Naive thymus-derived CD4-positive, alpha-beta T cell (primary cell): ENCODE measurements around the gene INTS3. TPM values are rescaled to one million over a fixed set of nuclear protein-coding genes. Genes with fewer than 3 reads are reported as not detected.
A peak's percentile ranks its signal among the peaks of the same experiment; 100 is the strongest.

Experiments
- ATAC-seq: fragments of 150-1000 bp; cut with Tn5 transposase; 2 replicates; pipeline ENCODE4 v1.10.0; 2021; ENCODE audit warnings: mild to moderate bottlenecking, moderate library complexity
- CTCF ChIA-PET: fragments of 350-600 bp; sonication (Branson Sonifier 250); formaldehyde crosslinking; loops from one replicate; lab custom pipeline; 2021; ENCODE audit warnings: antibody characterized with exemption; lab: Charles Lee
- POLR2A ChIA-PET: fragments of 350-600 bp; sonication (Branson Sonifier 250); formaldehyde crosslinking; loops from one replicate; lab custom pipeline; 2021; ENCODE audit warnings: antibody characterized with exemption, inconsistent platforms; lab: Charles Lee
- DNase-seq, 9 donors: peaks; one replicate each; pipeline versions ENCODE4 v3.0.0 to v3.0.0-alpha.2; 2020 to 2022; ENCODE audit warnings: mixed read lengths in 1 of 9
- H3K27ac ChIP-seq: one replicate; pipeline ENCODE4 v1.7.0; 2013; ENCODE audit warnings: mild to moderate bottlenecking, low read depth, low read length, moderate library complexity
- H3K27me3 ChIP-seq, 2 donors: one replicate each; pipeline ENCODE4 v1.7.0; 2013; ENCODE audit warnings: low read length in 2 of 2, mild to moderate bottlenecking in 2 of 2, moderate library complexity in 2 of 2; ENCODE audit not compliant: control insufficient read depth in 2 of 2, insufficient read depth in 2 of 2
- H3K36me3 ChIP-seq, 3 experiments: 1 replicate in 2 of 3; 2 replicates in 1 of 3; pipeline ENCODE4 v1.7.0; 2013; ENCODE audit warnings: low read length in 3 of 3, mild to moderate bottlenecking in 3 of 3, moderate library complexity in 1 of 3; ENCODE audit not compliant: insufficient read depth in 3 of 3, control insufficient read depth in 2 of 3
- H3K4me1 ChIP-seq, 2 donors: one replicate each; pipeline ENCODE4 v1.7.0; 2013; ENCODE audit warnings: low read length in 2 of 2, mild to moderate bottlenecking in 2 of 2, moderate library complexity in 1 of 2; ENCODE audit not compliant: control insufficient read depth in 2 of 2, insufficient read depth in 2 of 2
- H3K4me3 ChIP-seq: 2 replicates; pipeline ENCODE4 v1.7.0; 2013; ENCODE audit warnings: mild to moderate bottlenecking, low read length
- H3K9me3 ChIP-seq, 3 experiments: 1 replicate in 2 of 3; 2 replicates in 1 of 3; pipeline ENCODE4 v1.7.0; 2013; ENCODE audit warnings: low read length in 3 of 3; ENCODE audit not compliant: control insufficient read depth in 2 of 3
- H3K27ac Mint-ChIP-seq, 9 donors: one replicate each; pipeline ENCODE4 v1.8.0; 2020 to 2022; ENCODE audit warnings: mixed read lengths in 9 of 9, mild to moderate bottlenecking in 8 of 9, moderate library complexity in 5 of 9, inconsistent platforms in 2 of 9
- H3K27me3 Mint-ChIP-seq, 5 donors: one replicate each; pipeline ENCODE4 v1.8.0; 2021 to 2022; ENCODE audit warnings: mixed read lengths in 5 of 5, mild to moderate bottlenecking in 1 of 5
- H3K36me3 Mint-ChIP-seq, 5 donors: one replicate each; pipeline ENCODE4 v1.8.0; 2020 to 2022; ENCODE audit warnings: mixed read lengths in 5 of 5, mild to moderate bottlenecking in 3 of 5, inconsistent platforms in 1 of 5
- H3K4me1 Mint-ChIP-seq, 7 donors: one replicate each; pipeline ENCODE4 v1.8.0; 2020 to 2022; ENCODE audit warnings: mixed read lengths in 7 of 7, mild to moderate bottlenecking in 3 of 7, inconsistent platforms in 1 of 7
- H3K4me3 Mint-ChIP-seq, 10 donors: one replicate each; pipeline ENCODE4 v1.8.0; 2020 to 2022; ENCODE audit warnings: mild to moderate bottlenecking in 10 of 10, mixed read lengths in 10 of 10, moderate library complexity in 6 of 10, inconsistent platforms in 2 of 10
- H3K9me3 Mint-ChIP-seq, 11 donors: one replicate each; pipeline ENCODE4 v1.8.0; 2020 to 2022; ENCODE audit warnings: mixed read lengths in 11 of 11, mild to moderate bottlenecking in 4 of 11, inconsistent platforms in 1 of 11, moderate library complexity in 1 of 11
- intact Hi-C, 2 donors: fragments of 100-400 bp; cut with micrococcal nuclease; formaldehyde crosslinking; loops; one replicate each; pipeline ENCODE4 v1.15.1; 2023
- polyA plus RNA-seq, 2 donors: library from polyadenylated mRNA; unstranded; fragments of 300-500 nt; fragmentation: Illumina TruSeq; gene quantifications; one replicate each; pipeline ENCODE4 v1.2.3, GENCODE V29; 2021
- total RNA-seq, 6 experiments: library from RNA in 5 of 6; stranded (reverse) in 5 of 6; gene quantifications; 1 replicate in 5 of 6; 2 replicates in 1 of 6; pipeline ENCODE4 v1.2.3 and lab custom pipeline; 2021 to 2026

Gene INTS3
- total RNA-seq (10 to 100 TPM; 43.6 to 68.1 (median 56.8) TPM), polyA plus RNA-seq (10 to 100 TPM in 1 of 2 donors, 1 to 10 TPM in 1; 9.5 to 14.1 TPM), total RNA-seq (lab: John Stamatoyannopoulos, UW) (123 reads per million, percentile 88 among the genes with 10 or more reads in this experiment)

DNA sequence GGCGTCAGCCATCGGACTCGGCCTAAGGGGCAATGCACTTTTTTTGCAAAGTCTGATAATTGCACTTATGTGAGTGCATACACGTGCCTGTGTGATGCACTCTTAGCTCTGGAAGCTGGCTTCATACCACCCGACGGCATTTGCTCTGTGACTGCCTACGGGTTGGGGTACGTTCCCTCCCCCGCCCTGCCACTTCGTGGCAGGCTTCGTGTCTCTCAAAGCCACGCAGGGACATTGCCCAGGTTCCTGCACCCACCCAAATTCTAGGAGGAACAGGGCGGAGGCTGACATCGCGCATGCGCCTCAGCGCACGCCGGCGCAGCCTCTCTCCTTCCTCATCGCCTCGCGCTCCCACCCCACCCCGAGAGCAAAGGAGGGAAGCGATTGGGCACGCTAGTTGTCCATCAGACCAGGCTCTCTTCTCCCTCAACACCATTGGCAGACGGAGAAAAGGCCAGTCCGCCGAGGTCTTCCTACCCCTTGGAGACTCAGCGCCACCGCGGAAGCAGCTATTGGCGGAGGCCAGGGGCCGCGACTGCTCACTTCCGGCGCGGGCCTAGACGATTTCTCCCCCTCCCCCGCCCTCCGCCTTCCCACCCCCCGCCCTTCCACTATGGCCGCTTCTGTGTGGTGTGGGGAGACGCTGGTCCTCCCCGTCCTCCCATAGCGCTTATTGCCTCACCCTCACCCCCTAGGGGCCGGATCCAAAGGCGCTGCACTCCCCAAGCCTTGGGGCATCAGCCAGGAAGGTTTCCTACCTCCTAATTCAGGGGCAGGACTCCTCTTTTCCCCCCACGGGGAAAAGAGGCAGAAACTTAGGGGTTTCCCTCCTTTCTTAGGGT lies at the start of gene INTS3:
INTS3 (plus strand) TSS at position 588 of the 842 bp plus-strand sequence. CDS start 585 bp downstream, outside the sequence.
- Mint-ChIP-seq H3K4me3 (peak within 1 kb of the TSS; percentile 82 to 97 (median 92)), H3K4me1 (peaks cover 7 to 35% (median 32%) of the 10 kb centered on the region in 7 donors), H3K27ac (peak within 1 kb of the TSS; percentile 89 to 98 (median 95)), H3K9me3 (no peaks in the 10 kb centered on the region), H3K36me3 (peaks cover 0 to 14% (median 6%) of the 10 kb centered on the region in 5 donors), H3K27me3 (peaks cover 0 to 2% (median 0%) of the 10 kb centered on the region in 5 donors)
- H3K27me3 ChIP-seq: no peaks in the 10 kb centered on the region
- POLR2A ChIA-PET: interaction anchor here (0.6 to 2.2 kb wide), 13 partner anchors 53 to 540 kb away, joined by 3 to 10 read pairs (median 4); partner anchors contain the start of genes CHTOP, GATAD2B and SNAPIN
- peaks cover 0 to 2% (median 0%) of the 10 kb centered on the region in 3 experiments for H3K36me3 ChIP-seq
- peak; percentile 84 to 100 (median 99) for DNase-seq
- H3K27ac ChIP-seq: peak within 1 kb of the TSS; percentile 94
- peak; percentile 99 for ATAC-seq
- intact Hi-C loops: loop anchor here (1.0 to 5.0 kb wide), 13 partner anchors 22 to 545 kb away; partner anchors contain the start of genes RPS27 (in 2 of the 2), SNAPIN (in 2 of the 2), CHTOP (in 1 of the 2) and CRTC2 (in 1 of the 2)
- no peaks in the 10 kb centered on the region for H3K9me3 ChIP-seq
- peak within 1 kb of the TSS; percentile 92 for H3K4me3 ChIP-seq
- CTCF ChIA-PET: no interaction called here
- peaks cover 11 to 15% of the 10 kb centered on the region in 2 donors for H3K4me1 ChIP-seq

DNA sequence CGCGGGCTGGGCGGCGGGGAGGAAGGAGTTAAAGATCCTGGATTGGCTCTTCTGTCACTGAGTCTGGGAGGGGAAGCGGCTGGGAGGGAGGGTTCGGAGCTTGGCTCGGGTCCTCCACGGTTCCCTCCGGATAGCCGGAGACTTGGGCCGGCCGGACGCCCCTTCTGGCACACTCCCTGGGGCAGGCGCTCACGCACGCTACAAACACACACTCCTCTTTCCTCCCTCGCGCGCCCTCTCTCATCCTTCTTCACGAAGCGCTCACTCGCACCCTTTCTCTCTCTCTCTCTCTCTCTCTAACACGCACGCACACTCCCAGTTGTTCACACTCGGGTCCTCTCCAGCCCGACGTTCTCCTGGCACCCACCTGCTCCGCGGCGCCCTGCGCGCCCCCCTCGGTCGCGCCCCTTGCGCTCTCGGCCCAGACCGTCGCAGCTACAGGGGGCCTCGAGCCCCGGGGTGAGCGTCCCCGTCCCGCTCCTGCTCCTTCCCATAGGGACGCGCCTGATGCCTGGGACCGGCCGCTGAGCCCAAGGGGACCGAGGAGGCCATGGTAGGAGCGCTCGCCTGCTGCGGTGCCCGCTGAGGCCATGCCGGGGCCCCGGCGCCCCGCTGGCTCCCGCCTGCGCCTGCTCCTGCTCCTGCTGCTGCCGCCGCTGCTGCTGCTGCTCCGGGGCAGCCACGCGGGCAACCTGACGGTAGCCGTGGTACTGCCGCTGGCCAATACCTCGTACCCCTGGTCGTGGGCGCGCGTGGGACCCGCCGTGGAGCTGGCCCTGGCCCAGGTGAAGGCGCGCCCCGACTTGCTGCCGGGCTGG lies 49.1 kb upstream of the INTS3 start, which contains the start of gene NPR1:
NPR1 (plus strand) TSS at position 170 of the 818 bp plus-strand sequence; CDS start at position 591, 421 bp downstream.
- peak within 1 kb of the TSS in 1 of 9 donors; percentile 56 for H3K27ac Mint-ChIP-seq
- peaks cover 12 to 25% (median 23%) of the 10 kb centered on the region in 7 donors for H3K4me1 Mint-ChIP-seq
- DNase-seq (peak in 6 of 9 donors; percentile 18 to 34 (median 24)), ATAC-seq (peak; percentile 45)
- intact Hi-C loops: loop anchor here in 1 of 2 donors (2.0 to 10.0 kb wide), 2 partner anchors 168 to 476 kb away; partner anchors contain the start of gene NUP210L
- CTCF ChIA-PET: interaction anchor here (0.9 to 1.5 kb wide), 4 partner anchors 30 to 77 kb away, joined by 3 to 4 read pairs (median 4); no protein-coding TSS in a partner anchor
- Histone ChIP-seq H3K27ac (no peak within 1 kb of the TSS), H3K9me3 (no peaks in the 10 kb centered on the region), H3K27me3 (peaks cover 5 to 7% of the 10 kb centered on the region in 2 donors), H3K4me3 (peak within 1 kb of the TSS; percentile 34), H3K4me1 (peaks cover 8 to 17% of the 10 kb centered on the region in 2 donors), H3K36me3 (no peaks in the 10 kb centered on the region)
- H3K36me3 Mint-ChIP-seq: peaks cover 0 to 6% (median 0%) of the 10 kb centered on the region in 5 donors
- H3K27me3 Mint-ChIP-seq: peaks cover 33 to 62% (median 49%) of the 10 kb centered on the region in 5 donors
- POLR2A ChIA-PET: interaction anchor here (0.8 kb wide), 1 partner anchor 72 kb away, joined by 4 read pairs; no protein-coding TSS in a partner anchor
- H3K9me3 Mint-ChIP-seq: peaks cover 0 to 2% (median 0%) of the 10 kb centered on the region in 11 donors
- H3K4me3 Mint-ChIP-seq: peak within 1 kb of the TSS; percentile 80 to 92 (median 88)

GRCh38 chr1:153679337-153680119 lies 48.3 kb upstream of the INTS3 start:
- H3K4me3 ChIP-seq: peak overlapping the region; percentile 34
- peak; percentile 71 for ATAC-seq
- POLR2A ChIA-PET: interaction anchor here (0.8 kb wide), 1 partner anchor 71 kb away, joined by 4 read pairs; no protein-coding TSS in a partner anchor

GRCh38 chr1:153680120-153680403 lies 47.8 kb upstream of the INTS3 start:
- CTCF ChIA-PET: interaction anchor here (1.3 kb wide), 1 partner anchor 56 kb away, joined by 5 read pairs; no protein-coding TSS in a partner anchor
- Mint-ChIP-seq H3K9me3 (peaks cover 0 to 2% (median 0%) of the 10 kb centered on the region in 11 donors), H3K36me3 (peaks cover 0 to 6% (median 0%) of the 10 kb centered on the region in 5 donors), H3K27ac (no peak overlapping the region), H3K4me1 (peaks cover 12 to 25% (median 23%) of the 10 kb centered on the region in 7 donors), H3K4me3 (peak overlapping the region in 8 of 10 donors; percentile 42 to 92 (median 83)), H3K27me3 (peaks cover 33 to 66% (median 53%) of the 10 kb centered on the region in 5 donors)
- Histone ChIP-seq H3K4me1 (peaks cover 8 to 17% of the 10 kb centered on the region in 2 donors), H3K27ac (no peak overlapping the region), H3K27me3 (peaks cover 5 to 7% of the 10 kb centered on the region in 2 donors), H3K36me3 (no peaks in the 10 kb centered on the region), H3K9me3 (no peaks in the 10 kb centered on the region), H3K4me3 (no peak overlapping the region)
- no peak for ATAC-seq
- intact Hi-C loops: no loop called here
- POLR2A ChIA-PET: no interaction called here
- no peak for DNase-seq

More at GRCh38 chr1:153679337-153680119, 48.3 kb upstream of the INTS3 start:
- Mint-ChIP-seq H3K9me3 (peaks cover 0 to 2% (median 0%) of the 10 kb centered on the region in 11 donors), H3K4me3 (peak overlapping the region; percentile 71 to 92 (median 84)), H3K27ac (no peak overlapping the region), H3K36me3 (peaks cover 0 to 6% (median 0%) of the 10 kb centered on the region in 5 donors), H3K27me3 (peaks cover 33 to 66% (median 49%) of the 10 kb centered on the region in 5 donors), H3K4me1 (peaks cover 12 to 25% (median 23%) of the 10 kb centered on the region in 7 donors)
- Histone ChIP-seq H3K9me3 (no peaks in the 10 kb centered on the region), H3K4me1 (peaks cover 8 to 17% of the 10 kb centered on the region in 2 donors), H3K27ac (no peak overlapping the region), H3K27me3 (peaks cover 5 to 7% of the 10 kb centered on the region in 2 donors), H3K36me3 (no peaks in the 10 kb centered on the region)
- DNase-seq: peak in 7 of 9 donors; percentile 25 to 41 (median 33)
- intact Hi-C loops: loop anchor here in 1 of 2 donors (2.0 to 10.0 kb wide), 2 partner anchors 169 to 475 kb away; partner anchors contain the start of gene NUP210L
- CTCF ChIA-PET: interaction anchor here (0.9 to 1.3 kb wide), 2 partner anchors 42 to 56 kb away, joined by 4 to 5 read pairs; no protein-coding TSS in a partner anchor

GRCh38 chr1:153682730-153683129 lies 45.1 kb upstream of the INTS3 start:
- H3K9me3 ChIP-seq: no peaks in the 10 kb centered on the region
- Mint-ChIP-seq H3K4me3 (no peak overlapping the region), H3K27me3 (peaks cover 29 to 58% (median 41%) of the 10 kb centered on the region in 5 donors), H3K9me3 (peaks cover 0 to 2% (median 0%) of the 10 kb centered on the region in 11 donors), H3K27ac (no peak overlapping the region), H3K36me3 (peaks cover 0 to 2% (median 0%) of the 10 kb centered on the region in 5 donors), H3K4me1 (peaks cover 9 to 21% (median 19%) of the 10 kb centered on the region in 7 donors)
- intact Hi-C loops: no loop called here
- no peak overlapping the region for H3K27ac ChIP-seq
- ChIA-PET CTCF (no interaction called here), POLR2A (no interaction called here)
- H3K4me1 ChIP-seq: peaks cover 8 to 17% of the 10 kb centered on the region in 2 donors
- H3K27me3 ChIP-seq: peaks cover 0 to 6% of the 10 kb centered on the region in 2 donors
- DNase-seq (no peak), ATAC-seq (no peak)
- no peak overlapping the region for H3K4me3 ChIP-seq
- no peaks in the 10 kb centered on the region for H3K36me3 ChIP-seq
